HUES48 (cell line): ENCODE results near the gene ZFC3H1.

ENCODE experiments used
- H3K27ac ChIP-seq: one replicate; pipeline ENCODE4 v1.7.0; 2013; ENCODE audit warnings: low read depth, low read length, inconsistent platforms
- H3K27me3 ChIP-seq: 2 replicates; pipeline ENCODE4 v1.6.1; 2013; ENCODE audit warnings: mild to moderate bottlenecking, low read length; ENCODE audit not compliant: control insufficient read depth, insufficient read depth
- H3K36me3 ChIP-seq: 2 replicates; pipeline ENCODE4 v1.6.1; 2013; ENCODE audit warnings: low read length; ENCODE audit not compliant: control insufficient read depth, insufficient read depth
- H3K4me1 ChIP-seq: 2 replicates; pipeline ENCODE4 v1.6.1; 2013; ENCODE audit warnings: mild to moderate bottlenecking, low read length; ENCODE audit not compliant: control insufficient read depth, insufficient read depth
- H3K4me3 ChIP-seq: 2 replicates; pipeline ENCODE4 v1.5.1; 2013; ENCODE audit warnings: mild to moderate bottlenecking, low read depth, low read length
- H3K9ac ChIP-seq: 2 replicates; pipeline ENCODE4 v1.6.1; 2013; ENCODE audit warnings: mild to moderate bottlenecking, low read depth, low read length, moderate library complexity
- H3K9me3 ChIP-seq: 2 replicates; pipeline ENCODE4 v1.6.1; 2013; ENCODE audit warnings: low read length; ENCODE audit not compliant: control insufficient read depth, insufficient read depth

ZFC3H1 gene

GRCh38 chr12:71599210-71599609 lies 64.4 kb downstream of the ZFC3H1 start:
- peaks cover 6% of the 10 kb centered on the region; the same call in 1 of the 2 replicates for H3K4me1 ChIP-seq
- no peak overlapping the region for H3K9ac ChIP-seq
- H3K9me3 ChIP-seq = no peaks in the 10 kb centered on the region
- no peaks in the 10 kb centered on the region for H3K27me3 ChIP-seq
- no peak overlapping the region for H3K27ac ChIP-seq
- H3K4me3 ChIP-seq = no peak overlapping the region
- no peaks in the 10 kb centered on the region for H3K36me3 ChIP-seq

GRCh38 chr12:71594214-71594948 lies 69.3 kb downstream of the ZFC3H1 start:
- H3K9me3 ChIP-seq = no peaks in the 10 kb centered on the region
- H3K27me3 ChIP-seq = no peaks in the 10 kb centered on the region
- no peaks in the 10 kb centered on the region for H3K36me3 ChIP-seq
- H3K9ac ChIP-seq = no peak overlapping the region
- H3K27ac ChIP-seq = no peak overlapping the region
- H3K4me3 ChIP-seq = no peak overlapping the region
- peaks cover 9% of the 10 kb centered on the region for H3K4me1 ChIP-seq

GRCh38 chr12:71592841-71593240 lies 70.8 kb downstream of the ZFC3H1 start:
- Histone ChIP-seq H3K4me3 (no peak overlapping the region), H3K9me3 (no peaks in the 10 kb centered on the region), H3K36me3 (no peaks in the 10 kb centered on the region), H3K27ac (no peak overlapping the region), H3K4me1 (peaks cover 9% of the 10 kb centered on the region), H3K27me3 (no peaks in the 10 kb centered on the region), H3K9ac (no peak overlapping the region)

GRCh38 chr12:71591601-71592000 lies 72.0 kb downstream of the ZFC3H1 start:
- H3K4me1 ChIP-seq = peaks cover 9% of the 10 kb centered on the region
- no peak overlapping the region for H3K4me3 ChIP-seq
- H3K36me3 ChIP-seq = no peaks in the 10 kb centered on the region
- no peak overlapping the region for H3K9ac ChIP-seq
- no peak overlapping the region for H3K27ac ChIP-seq
- H3K27me3 ChIP-seq = no peaks in the 10 kb centered on the region
- H3K9me3 ChIP-seq = no peaks in the 10 kb centered on the region

- H3K27me3 ChIP-seq = no peaks in the 10 kb centered on the region
- peaks cover 9% of the 10 kb centered on the region for H3K4me1 ChIP-seq
- H3K36me3 ChIP-seq = no peaks in the 10 kb centered on the region
- no peak overlapping the region for H3K4me3 ChIP-seq
- H3K9me3 ChIP-seq = no peaks in the 10 kb centered on the region
- H3K27ac ChIP-seq = no peak overlapping the region
- H3K9ac ChIP-seq = no peak overlapping the region
Observed at GRCh38 chr12:71589478-71589881, 74.2 kb downstream of the ZFC3H1 start.

- H3K27ac ChIP-seq = no peak overlapping the region
- peaks cover 9% of the 10 kb centered on the region for H3K4me1 ChIP-seq
- no peaks in the 10 kb centered on the region for H3K36me3 ChIP-seq
- no peaks in the 10 kb centered on the region for H3K27me3 ChIP-seq
- no peaks in the 10 kb centered on the region for H3K9me3 ChIP-seq
- H3K9ac ChIP-seq = no peak overlapping the region
- H3K4me3 ChIP-seq = no peak overlapping the region
Observed at GRCh38 chr12:71587012-71587411, 76.6 kb downstream of the ZFC3H1 start.

- no peaks in the 10 kb centered on the region for H3K4me1 ChIP-seq
- no peaks in the 10 kb centered on the region for H3K27me3 ChIP-seq
- H3K9ac ChIP-seq = no peak overlapping the region
- no peaks in the 10 kb centered on the region for H3K9me3 ChIP-seq
- H3K36me3 ChIP-seq = no peaks in the 10 kb centered on the region
- no peak overlapping the region for H3K27ac ChIP-seq
- H3K4me3 ChIP-seq = no peak overlapping the region
Observed at GRCh38 chr12:71585218-71585617, 78.4 kb downstream of the ZFC3H1 start.

GRCh38 chr12:71584356-71584755 lies 79.3 kb downstream of the ZFC3H1 start:
- Histone ChIP-seq H3K4me1 (no peaks in the 10 kb centered on the region), H3K9ac (no peak overlapping the region), H3K4me3 (no peak overlapping the region)

GRCh38 chr12:71582925-71583324 lies 80.7 kb downstream of the ZFC3H1 start:
- Histone ChIP-seq H3K36me3 (no peaks in the 10 kb centered on the region), H3K27ac (no peak overlapping the region), H3K27me3 (no peaks in the 10 kb centered on the region), H3K9me3 (no peaks in the 10 kb centered on the region), H3K9ac (no peak overlapping the region), H3K4me3 (no peak overlapping the region), H3K4me1 (no peaks in the 10 kb centered on the region)

More at GRCh38 chr12:71584356-71584755, 79.3 kb downstream of the ZFC3H1 start:
- Histone ChIP-seq H3K27me3 (no peaks in the 10 kb centered on the region), H3K27ac (no peak overlapping the region), H3K36me3 (no peaks in the 10 kb centered on the region), H3K9me3 (no peaks in the 10 kb centered on the region)

GRCh38 chr12:71581206-71581605 lies 82.4 kb downstream of the ZFC3H1 start:
- Histone ChIP-seq H3K36me3 (no peaks in the 10 kb centered on the region), H3K27ac (no peak overlapping the region), H3K9me3 (no peaks in the 10 kb centered on the region), H3K9ac (no peak overlapping the region), H3K27me3 (no peaks in the 10 kb centered on the region), H3K4me3 (no peak overlapping the region), H3K4me1 (no peaks in the 10 kb centered on the region)

GRCh38 chr12:71578694-71579258 lies 84.9 kb downstream of the ZFC3H1 start:
- H3K9ac ChIP-seq = no peak overlapping the region
- H3K27me3 ChIP-seq = no peaks in the 10 kb centered on the region
- H3K36me3 ChIP-seq = no peaks in the 10 kb centered on the region
- no peaks in the 10 kb centered on the region for H3K4me1 ChIP-seq
- no peak overlapping the region for H3K27ac ChIP-seq
- H3K9me3 ChIP-seq = no peaks in the 10 kb centered on the region
- no peak overlapping the region for H3K4me3 ChIP-seq
